SK-N-SH treated with all-trans-retinoic acid at 6 μM for 48 hours (cell line): ENCODE data around the gene TEAD1.

Experiments
- ZFP3 ChIP-seq: fragments of 250-450 bp; sonication (Bioruptor Pico); IDR thresholded peaks from 2 replicates; pipeline ENCODE4 v1.5.0; 2020; ENCODE audit warnings: mild to moderate bottlenecking, moderate library complexity
- TF ChIP-seq, protein P1 (sequence below): fragments of 250-450 bp; sonication (Bioruptor Pico); IDR thresholded peaks from 2 replicates; pipeline ENCODE4 v1.8.0; 2020; ENCODE audit warnings: mild to moderate bottlenecking, moderate library complexity, borderline replicate concordance

DNA sequence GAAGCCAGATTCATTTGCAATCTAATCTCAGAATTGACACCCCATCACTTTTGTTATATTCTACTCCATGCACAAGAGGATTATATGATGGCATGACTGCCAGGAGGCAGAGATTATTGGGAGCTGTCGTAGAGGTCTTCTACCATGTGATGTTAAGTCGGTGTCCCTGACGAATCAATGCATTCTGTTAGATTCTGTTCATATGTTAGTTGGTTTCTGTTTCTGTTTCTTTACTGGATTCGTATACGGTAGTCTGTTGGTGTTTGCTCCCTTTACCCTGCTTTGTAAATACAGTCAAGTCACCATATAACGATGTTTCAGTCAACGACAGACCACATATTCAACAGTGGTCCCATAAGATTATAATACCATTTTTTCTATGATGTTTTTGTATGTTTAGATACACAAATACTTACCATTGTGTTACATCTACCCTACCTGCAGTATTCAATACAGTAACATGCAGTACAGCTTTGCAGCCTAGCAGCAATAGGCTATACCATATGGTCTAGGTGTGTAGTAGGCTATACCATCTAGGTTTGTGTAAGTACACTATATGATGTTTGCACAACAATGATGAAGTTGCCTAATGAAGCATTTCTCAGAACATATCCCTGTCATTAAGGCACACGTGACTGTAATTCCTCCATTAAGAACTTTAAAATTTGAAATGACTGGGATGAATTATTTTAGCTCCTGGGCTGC, 312.1 kb downstream of the TEAD1 start:
- TF ChIP-seq, protein P1, sequence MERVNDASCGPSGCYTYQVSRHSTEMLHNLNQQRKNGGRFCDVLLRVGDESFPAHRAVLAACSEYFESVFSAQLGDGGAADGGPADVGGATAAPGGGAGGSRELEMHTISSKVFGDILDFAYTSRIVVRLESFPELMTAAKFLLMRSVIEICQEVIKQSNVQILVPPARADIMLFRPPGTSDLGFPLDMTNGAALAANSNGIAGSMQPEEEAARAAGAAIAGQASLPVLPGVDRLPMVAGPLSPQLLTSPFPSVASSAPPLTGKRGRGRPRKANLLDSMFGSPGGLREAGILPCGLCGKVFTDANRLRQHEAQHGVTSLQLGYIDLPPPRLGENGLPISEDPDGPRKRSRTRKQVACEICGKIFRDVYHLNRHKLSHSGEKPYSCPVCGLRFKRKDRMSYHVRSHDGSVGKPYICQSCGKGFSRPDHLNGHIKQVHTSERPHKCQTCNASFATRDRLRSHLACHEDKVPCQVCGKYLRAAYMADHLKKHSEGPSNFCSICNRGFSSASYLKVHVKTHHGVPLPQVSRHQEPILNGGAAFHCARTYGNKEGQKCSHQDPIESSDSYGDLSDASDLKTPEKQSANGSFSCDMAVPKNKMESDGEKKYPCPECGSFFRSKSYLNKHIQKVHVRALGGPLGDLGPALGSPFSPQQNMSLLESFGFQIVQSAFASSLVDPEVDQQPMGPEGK (CRISPR knock-in tag): no peak
- no peak for TF ChIP-seq ZFP3 (CRISPR knock-in tag)
